ENCODE measurements around the gene DHX35. TPM values are rescaled to one million over a fixed set of nuclear protein-coding genes. Genes with fewer than 3 reads are reported as not detected.

Gene DHX35
- total and polyA plus RNA-seq, 2 of the 13 experiments (the other 11 are each of a cell fraction or from before 2014, with no cell fraction given), result 25.8 to 28.7 TPM

GRCh38 chr20:38926142-38926933, 35.8 kb upstream of the DHX35 start, which contains the start of gene FAM83D (continued):
- TF ChIP-seq SP1 (IDR thresholded peaks at IDR 0.05) (no peak), SP1 (CRISPR knock-in tag; IDR thresholded peaks at IDR 0.05) (peak; percentile 98), HNRNPUL1 (IDR thresholded peaks at IDR 0.05; ENCODE audit: low read depth, low read length) (peak; percentile 77), ZNF333 (CRISPR knock-in tag; IDR thresholded peaks at IDR 0.05; ENCODE audit: borderline replicate concordance) (peak; percentile 86; the same call in 1 of the 2 replicates), ATF6 (CRISPR knock-in tag; conservative IDR thresholded peaks at IDR 0.05) (no peak), GPBP1L1 (CRISPR knock-in tag; IDR thresholded peaks at IDR 0.05) (no peak), ZUFSP (CRISPR knock-in tag; IDR thresholded peaks at IDR 0.05; ENCODE audit: borderline replicate concordance) (no peak), ZFP36 (IDR thresholded peaks at IDR 0.05; ENCODE audit: borderline replicate concordance, low read depth, low read length, partially characterized antibody) (no peak), ZFP41 (CRISPR knock-in tag; IDR thresholded peaks at IDR 0.05; ENCODE audit: borderline replicate concordance) (peak; percentile 71)
- TF ChIP-seq, protein P1, sequence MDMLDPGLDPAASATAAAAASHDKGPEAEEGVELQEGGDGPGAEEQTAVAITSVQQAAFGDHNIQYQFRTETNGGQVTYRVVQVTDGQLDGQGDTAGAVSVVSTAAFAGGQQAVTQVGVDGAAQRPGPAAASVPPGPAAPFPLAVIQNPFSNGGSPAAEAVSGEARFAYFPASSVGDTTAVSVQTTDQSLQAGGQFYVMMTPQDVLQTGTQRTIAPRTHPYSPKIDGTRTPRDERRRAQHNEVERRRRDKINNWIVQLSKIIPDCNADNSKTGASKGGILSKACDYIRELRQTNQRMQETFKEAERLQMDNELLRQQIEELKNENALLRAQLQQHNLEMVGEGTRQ (IDR thresholded peaks at IDR 0.05; ENCODE audit: low read depth, low read length), result no peak
- TF ChIP-seq, protein P1 (CRISPR knock-in tag; IDR thresholded peaks at IDR 0.05; ENCODE audit: borderline replicate concordance), result no peak; the same call in 1 of the 2 replicates
- TF ChIP-seq, protein P2, sequence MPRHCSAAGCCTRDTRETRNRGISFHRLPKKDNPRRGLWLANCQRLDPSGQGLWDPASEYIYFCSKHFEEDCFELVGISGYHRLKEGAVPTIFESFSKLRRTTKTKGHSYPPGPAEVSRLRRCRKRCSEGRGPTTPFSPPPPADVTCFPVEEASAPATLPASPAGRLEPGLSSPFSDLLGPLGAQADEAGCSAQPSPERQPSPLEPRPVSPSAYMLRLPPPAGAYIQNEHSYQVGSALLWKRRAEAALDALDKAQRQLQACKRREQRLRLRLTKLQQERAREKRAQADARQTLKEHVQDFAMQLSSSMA (CRISPR knock-in tag; IDR thresholded peaks at IDR 0.05), result peak; percentile 41; the same call in 1 of the 2 replicates

Measured in HepG2 (cell line).